Type B pancreatic cell (in vitro differentiated cells): ENCODE data around the gene IRX4. TPM values are rescaled to one million over a fixed set of nuclear protein-coding genes. Genes with fewer than 3 reads are reported as not detected.
A peak's percentile ranks its signal among the peaks of the same experiment; 100 is the strongest.

Experiments
- DNase-seq: peaks from one replicate; pipeline ENCODE4 v3.0.0; 2021; ENCODE audit warnings: mixed read lengths; ENCODE audit not compliant: unreplicated experiment; ENCODE audit errors: extremely low spot score
- H3K27ac Mint-ChIP-seq: 2 replicates; pipeline ENCODE4 v1.8.0; 2021; ENCODE audit warnings: mild to moderate bottlenecking, mixed read lengths
- H3K27me3 Mint-ChIP-seq: 2 replicates; pipeline ENCODE4 v1.8.0; 2021; ENCODE audit warnings: mixed read lengths
- H3K36me3 Mint-ChIP-seq: 2 replicates; pipeline ENCODE4 v1.8.0; 2021; ENCODE audit warnings: mixed read lengths
- H3K4me1 Mint-ChIP-seq: one replicate; pipeline ENCODE4 v1.8.0; 2021; ENCODE audit warnings: mixed read lengths; ENCODE audit not compliant: unreplicated experiment
- H3K4me3 Mint-ChIP-seq: 2 replicates; pipeline ENCODE4 v1.8.0; 2021; ENCODE audit warnings: mild to moderate bottlenecking, mixed read lengths
- H3K9me3 Mint-ChIP-seq: 2 replicates; pipeline ENCODE4 v1.8.0; 2021; ENCODE audit warnings: mixed read lengths
- CTCF ChIP-seq: fragments of 200-600 bp; sonication (generic); conservative IDR thresholded peaks from 2 replicates; pipeline ENCODE4 v1.5.0; 2021; ENCODE audit warnings: antibody characterized with exemption, mild to moderate bottlenecking
- total RNA-seq: library from RNA; stranded (reverse); gene quantifications from 2 replicates; pipeline ENCODE4 v1.2.1, GENCODE V29; 2021; ENCODE audit warnings: low replicate concordance

Gene IRX4
- total RNA-seq, 1 donor from 2014 or later, result 1.6 TPM

GRCh38 chr5:1876660-1877064 lies 6.1 kb downstream of the IRX4 start:
- H3K9me3 Mint-ChIP-seq, result no peaks in the 10 kb centered on the region
- H3K27ac Mint-ChIP-seq, result no peak overlapping the region
- no peak for TF ChIP-seq CTCF
- H3K4me3 Mint-ChIP-seq, result no peak overlapping the region
- H3K27me3 Mint-ChIP-seq, result peaks cover 85% of the 10 kb centered on the region
- no peak for DNase-seq
- peaks cover 3% of the 10 kb centered on the region for H3K36me3 Mint-ChIP-seq
- peaks cover 5% of the 10 kb centered on the region for H3K4me1 Mint-ChIP-seq

- no peak for TF ChIP-seq CTCF
- H3K4me1 Mint-ChIP-seq, result peaks cover 5% of the 10 kb centered on the region
- H3K4me3 Mint-ChIP-seq, result peak overlapping the region; percentile 80
- peaks cover 3% of the 10 kb centered on the region for H3K36me3 Mint-ChIP-seq
- H3K9me3 Mint-ChIP-seq, result no peaks in the 10 kb centered on the region
- DNase-seq, result no peak
- H3K27me3 Mint-ChIP-seq, result peaks cover 80% of the 10 kb centered on the region
- H3K27ac Mint-ChIP-seq, result peak overlapping the region; percentile 57
These were observed 6.7 kb downstream of the IRX4 start for GRCh38 chr5:1875843-1876659.

- Mint-ChIP-seq H3K27ac (no peak overlapping the region), H3K4me1 (peaks cover 5% of the 10 kb centered on the region), H3K36me3 (peaks cover 3% of the 10 kb centered on the region), H3K27me3 (peaks cover 73% of the 10 kb centered on the region), H3K4me3 (peak overlapping the region; percentile 47), H3K9me3 (no peaks in the 10 kb centered on the region)
- no peak for DNase-seq
- TF ChIP-seq CTCF, result no peak
These were observed 7.4 kb downstream of the IRX4 start for GRCh38 chr5:1875281-1875842.

- Mint-ChIP-seq H3K27me3 (peaks cover 67% of the 10 kb centered on the region), H3K4me1 (peaks cover 5% of the 10 kb centered on the region), H3K4me3 (no peak overlapping the region), H3K9me3 (no peaks in the 10 kb centered on the region), H3K36me3 (peaks cover 3% of the 10 kb centered on the region), H3K27ac (no peak overlapping the region)
- no peak for DNase-seq
- TF ChIP-seq CTCF, result no peak
These were observed 7.9 kb downstream of the IRX4 start for GRCh38 chr5:1874771-1875220.

GRCh38 chr5:1874348-1874747 lies 8.4 kb downstream of the IRX4 start:
- peaks cover 63% of the 10 kb centered on the region for H3K27me3 Mint-ChIP-seq
- H3K9me3 Mint-ChIP-seq, result no peaks in the 10 kb centered on the region
- H3K4me1 Mint-ChIP-seq, result peaks cover 5% of the 10 kb centered on the region
- H3K36me3 Mint-ChIP-seq, result no peaks in the 10 kb centered on the region
- no peak for TF ChIP-seq CTCF
- no peak overlapping the region for H3K4me3 Mint-ChIP-seq
- no peak for DNase-seq
- no peak overlapping the region for H3K27ac Mint-ChIP-seq
